Adipose tissue (tissue), 3 donors: ENCODE data around the gene MTX1. TPM values are rescaled to one million over a fixed set of nuclear protein-coding genes. Genes with fewer than 3 reads are reported as not detected.

Source experiments
- polyA plus RNA-seq, 3 donors: library from polyadenylated mRNA; stranded (reverse); fragments of 200-250 nt; gene quantifications; one replicate each; pipeline ENCODE4 v1.2.3, GENCODE V29; 2013
- donor health status: healthy with polysubstance abuse.
- donor health status: Bipolar disorder and iron deficiency.
- donor health status: healthy.

Gene MTX1
- polyA plus RNA-seq, 3 donors = 32.4 to 67.6 (median 47.1) TPM

Other genes starting within 250 kb of the MTX1 start
- gene PYGO2, start 246.9 kb upstream of the MTX1 start, polyA plus RNA-seq = 10 to 100 TPM in 2 of 3 donors, 1 to 10 TPM in 1; 9.1 to 13.9 (median 13.4) TPM
- gene SHC1, start 237.9 kb upstream of the MTX1 start, polyA plus RNA-seq = 100 to 1,000 TPM in 2 of 3 donors, 10 to 100 TPM in 1; 49.1 to 197 (median 110) TPM
- 10 to 100 TPM; 23.6 to 88.9 (median 76.3) TPM for gene CKS1B, start 234.0 kb upstream of the MTX1 start, polyA plus RNA-seq
- 10 to 100 TPM; 15.3 to 37.9 (median 21.7) TPM for gene FLAD1, start 225.4 kb upstream of the MTX1 start, polyA plus RNA-seq
- not detected for gene LENEP, start 215.1 kb upstream of the MTX1 start, polyA plus RNA-seq
- gene ZBTB7B, start 205.9 kb upstream of the MTX1 start, polyA plus RNA-seq = 10 to 100 TPM; 30.4 to 55.4 (median 35.7) TPM
- gene DCST2, start 174.9 kb upstream of the MTX1 start, polyA plus RNA-seq = under 1 TPM; 0.48 to 0.86 (median 0.67) TPM
- not detected for gene DCST1, start 174.9 kb upstream of the MTX1 start, polyA plus RNA-seq
- gene ADAM15, start 157.4 kb upstream of the MTX1 start, polyA plus RNA-seq = 100 to 1,000 TPM in 2 of 3 donors, 10 to 100 TPM in 1; 47.1 to 217 (median 169) TPM
- 1 to 10 TPM; 1.7 to 7.1 (median 4.6) TPM for gene EFNA4, start 145.0 kb upstream of the MTX1 start, polyA plus RNA-seq
- gene EFNA3, start 129.9 kb upstream of the MTX1 start, polyA plus RNA-seq = 1 to 10 TPM in 1 of 3 donors, under 1 TPM in 2; 0.56 to 1.3 (median 0.67) TPM
- 10 to 100 TPM; 30.3 to 56.9 (median 32.9) TPM for gene EFNA1, start 80.8 kb upstream of the MTX1 start, polyA plus RNA-seq
- gene SLC50A1, start 72.8 kb upstream of the MTX1 start, polyA plus RNA-seq = 10 to 100 TPM; 33.4 to 39.4 (median 36.7) TPM
- 100 to 1,000 TPM; 177 to 203 (median 201) TPM for gene DPM3, start 68.2 kb upstream of the MTX1 start, polyA plus RNA-seq
- 100 to 1,000 TPM; 176 to 267 (median 201) TPM for gene KRTCAP2, start 35.4 kb upstream of the MTX1 start, polyA plus RNA-seq
- under 1 TPM; 0.16 to 0.45 (median 0.33) TPM for gene TRIM46, start 34.8 kb upstream of the MTX1 start, polyA plus RNA-seq
- gene THBS3, start 798 bp upstream of the MTX1 start, polyA plus RNA-seq = 10 to 100 TPM; 12.0 to 31.5 (median 13.7) TPM
- gene ENTREP3, start 46.8 kb downstream of the MTX1 start, polyA plus RNA-seq = 10 to 100 TPM in 2 of 3 donors, 1 to 10 TPM in 1; 7.6 to 15.5 (median 14.2) TPM
- gene SCAMP3, start 53.7 kb downstream of the MTX1 start, polyA plus RNA-seq = 10 to 100 TPM; 29.9 to 76.7 (median 53.8) TPM
- gene CLK2, start 64.8 kb downstream of the MTX1 start, polyA plus RNA-seq = 10 to 100 TPM; 25.1 to 37.9 (median 30.1) TPM
- gene HCN3, start 68.8 kb downstream of the MTX1 start, polyA plus RNA-seq = 1 to 10 TPM; 1.0 to 1.6 (median 1.3) TPM
- under 1 TPM in 1 of 3 donors, not detected in 2; 0.02 TPM for gene PKLR, start 92.7 kb downstream of the MTX1 start, polyA plus RNA-seq
- 100 to 1,000 TPM in 1 of 3 donors, 10 to 100 TPM in 2; 79.0 to 123 (median 98.9) TPM for gene FDPS, start 100.2 kb downstream of the MTX1 start, polyA plus RNA-seq
- 10 to 100 TPM; 15.4 to 30.0 (median 17.6) TPM for gene RUSC1, start 112.2 kb downstream of the MTX1 start, polyA plus RNA-seq